GM19035 (cell line): ENCODE data around the gene SSR1.

Experiments used
- ATAC-seq: cut with Tn5 transposase; IDR thresholded peaks from one replicate; pipeline ENCODE4 v1.9.1; 2021; ENCODE audit not compliant: unreplicated experiment

The SSR1 gene

GRCh38 chr6:7260291-7261031, 52.5 kb downstream of the SSR1 start:
- ATAC-seq = no peak

- no peak for ATAC-seq
These were observed 54.7 kb downstream of the SSR1 start for GRCh38 chr6:7258231-7258763.

- no peak for ATAC-seq
These were observed 55.3 kb downstream of the SSR1 start for GRCh38 chr6:7257521-7258230.

- ATAC-seq = no peak
These were observed 56.2 kb downstream of the SSR1 start for GRCh38 chr6:7256785-7257184.

- no peak for ATAC-seq
These were observed 57.1 kb downstream of the SSR1 start for GRCh38 chr6:7255918-7256317.

- no peak for ATAC-seq
These were observed 57.8 kb downstream of the SSR1 start for GRCh38 chr6:7254980-7255835.

GRCh38 chr6:7252390-7252789, 60.6 kb downstream of the SSR1 start:
- no peak for ATAC-seq

GRCh38 chr6:7251646-7252260, 61.2 kb downstream of the SSR1 start:
- ATAC-seq = no peak

GRCh38 chr6:7250812-7251211, 62.2 kb downstream of the SSR1 start:
- ATAC-seq = no peak

- ATAC-seq = no peak
These were observed 62.9 kb downstream of the SSR1 start for GRCh38 chr6:7249946-7250643.

- ATAC-seq = no peak
These were observed 63.6 kb downstream of the SSR1 start for GRCh38 chr6:7249391-7249790.

GRCh38 chr6:7247828-7248227, 65.2 kb downstream of the SSR1 start:
- ATAC-seq = no peak

- no peak for ATAC-seq
These were observed 65.9 kb downstream of the SSR1 start for GRCh38 chr6:7247179-7247456.

GRCh38 chr6:7246401-7247178, 66.4 kb downstream of the SSR1 start:
- ATAC-seq = no peak

- no peak for ATAC-seq
These were observed 67.2 kb downstream of the SSR1 start for GRCh38 chr6:7245668-7246393.

GRCh38 chr6:7243179-7243981, 69.6 kb downstream of the SSR1 start:
- no peak for ATAC-seq

GRCh38 chr6:7242835-7243178, 70.2 kb downstream of the SSR1 start:
- no peak for ATAC-seq
